Peyer's patch (tissue), 4 donors: Measurements from ENCODE around the gene LILRA5.
"Not testable (repeated sequence)": the region's sequence is repeated elsewhere in the genome, so short reads cannot be mapped to it uniquely, and the experiment has no call there.

Source experiments
- POLR2A ChIP-seq, 2 donors: fragments of 450-650 bp; IDR thresholded peaks; one replicate each; pipeline ENCODE4 v1.5.1; 2017; ENCODE audit warnings: antibody characterized with exemption in 2 of 2, mild to moderate bottlenecking in 2 of 2, moderate library complexity in 2 of 2
- TF ChIP-seq, protein P1 (sequence below), 6 experiments: fragments of 450-650 bp in 4 of 6; fragments of 200-600 bp in 2 of 6; sonication (generic) in 1 of 6; IDR thresholded peaks; one replicate each; pipeline ENCODE4 v1.5.1; 2017 to 2019; ENCODE audit warnings: antibody characterized with exemption in 6 of 6, mild to moderate bottlenecking in 3 of 6, moderate library complexity in 1 of 6

- TF ChIP-seq, protein P1, sequence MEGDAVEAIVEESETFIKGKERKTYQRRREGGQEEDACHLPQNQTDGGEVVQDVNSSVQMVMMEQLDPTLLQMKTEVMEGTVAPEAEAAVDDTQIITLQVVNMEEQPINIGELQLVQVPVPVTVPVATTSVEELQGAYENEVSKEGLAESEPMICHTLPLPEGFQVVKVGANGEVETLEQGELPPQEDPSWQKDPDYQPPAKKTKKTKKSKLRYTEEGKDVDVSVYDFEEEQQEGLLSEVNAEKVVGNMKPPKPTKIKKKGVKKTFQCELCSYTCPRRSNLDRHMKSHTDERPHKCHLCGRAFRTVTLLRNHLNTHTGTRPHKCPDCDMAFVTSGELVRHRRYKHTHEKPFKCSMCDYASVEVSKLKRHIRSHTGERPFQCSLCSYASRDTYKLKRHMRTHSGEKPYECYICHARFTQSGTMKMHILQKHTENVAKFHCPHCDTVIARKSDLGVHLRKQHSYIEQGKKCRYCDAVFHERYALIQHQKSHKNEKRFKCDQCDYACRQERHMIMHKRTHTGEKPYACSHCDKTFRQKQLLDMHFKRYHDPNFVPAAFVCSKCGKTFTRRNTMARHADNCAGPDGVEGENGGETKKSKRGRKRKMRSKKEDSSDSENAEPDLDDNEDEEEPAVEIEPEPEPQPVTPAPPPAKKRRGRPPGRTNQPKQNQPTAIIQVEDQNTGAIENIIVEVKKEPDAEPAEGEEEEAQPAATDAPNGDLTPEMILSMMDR (IDR thresholded peaks at IDR 0.05), result not testable (repeated sequence)
- not testable (repeated sequence) for TF ChIP-seq POLR2A (IDR thresholded peaks at IDR 0.05)
These were observed 26.7 kb downstream of the LILRA5 start for GRCh38 chr19:54286283-54286682.
